Measurements from ENCODE around the gene NDUFB2.
"Not testable (repeated sequence)": the region's sequence is repeated elsewhere in the genome, so short reads cannot be mapped to it uniquely, and the experiment has no call there.

Gene NDUFB2

GRCh38 chr7:140694592-140694991, 1.9 kb upstream of the NDUFB2 start:
- no peak for DNase-seq

GRCh38 chr7:140695381-140695780, 1.1 kb upstream of the NDUFB2 start:
- no peak for DNase-seq

- peak; percentile 95 for DNase-seq
Measured at GRCh38 chr7:140696024-140696679, 356 bp upstream of the NDUFB2 start.

- DNase-seq, result no peak
Measured at GRCh38 chr7:140697447-140698143, 1.1 kb downstream of the NDUFB2 start.

- no peak for DNase-seq
Measured at GRCh38 chr7:140698477-140698876, 2.0 kb downstream of the NDUFB2 start.

- DNase-seq, result no peak
Measured at GRCh38 chr7:140702774-140703173, 6.3 kb downstream of the NDUFB2 start.

GRCh38 chr7:140704205-140704604, 7.7 kb downstream of the NDUFB2 start:
- DNase-seq, result no peak

- DNase-seq, result no peak
Measured at GRCh38 chr7:140707132-140707531, 10.6 kb downstream of the NDUFB2 start.

- DNase-seq, result not testable (repeated sequence)
Measured at GRCh38 chr7:140708764-140709163, 12.3 kb downstream of the NDUFB2 start.

- DNase-seq, result not testable (repeated sequence)
Measured at GRCh38 chr7:140712392-140712791, 15.9 kb downstream of the NDUFB2 start.

GRCh38 chr7:140714331-140715040, 18.0 kb downstream of the NDUFB2 start:
- no peak for DNase-seq

GRCh38 chr7:140719721-140720120, 23.2 kb downstream of the NDUFB2 start:
- no peak for DNase-seq

- no peak for DNase-seq
Measured at GRCh38 chr7:140722254-140722653, 25.7 kb downstream of the NDUFB2 start.

- DNase-seq, result peak; percentile 44
Measured at GRCh38 chr7:140723006-140723405, 26.5 kb downstream of the NDUFB2 start.

GRCh38 chr7:140723574-140723973, 27.1 kb downstream of the NDUFB2 start:
- no peak for DNase-seq

- DNase-seq, result no peak
Measured at GRCh38 chr7:140724706-140725105, 28.2 kb downstream of the NDUFB2 start.

GRCh38 chr7:140726281-140726680, 29.8 kb downstream of the NDUFB2 start:
- no peak for DNase-seq

- DNase-seq, result no peak
Measured at GRCh38 chr7:140732416-140732815, 35.9 kb downstream of the NDUFB2 start.

- DNase-seq, result no peak
Measured at GRCh38 chr7:140734096-140734495, 37.6 kb downstream of the NDUFB2 start.

GRCh38 chr7:140734729-140735128, 38.2 kb downstream of the NDUFB2 start:
- no peak for DNase-seq

- no peak for DNase-seq
Measured at GRCh38 chr7:140738280-140738679, 41.8 kb downstream of the NDUFB2 start.

GRCh38 chr7:140743255-140743654, 46.7 kb downstream of the NDUFB2 start:
- DNase-seq, result not testable (repeated sequence)

GRCh38 chr7:140744005-140744404, 47.5 kb downstream of the NDUFB2 start:
- DNase-seq, result no peak

Measured in activated T-cell treated with anti-CD3 and anti-CD28 coated beads, Interleukin-2, amount 50 U/mL, for 1 hour (primary cell).